Measurements from ENCODE around the gene LARGE2.

Gene LARGE2

DNA sequence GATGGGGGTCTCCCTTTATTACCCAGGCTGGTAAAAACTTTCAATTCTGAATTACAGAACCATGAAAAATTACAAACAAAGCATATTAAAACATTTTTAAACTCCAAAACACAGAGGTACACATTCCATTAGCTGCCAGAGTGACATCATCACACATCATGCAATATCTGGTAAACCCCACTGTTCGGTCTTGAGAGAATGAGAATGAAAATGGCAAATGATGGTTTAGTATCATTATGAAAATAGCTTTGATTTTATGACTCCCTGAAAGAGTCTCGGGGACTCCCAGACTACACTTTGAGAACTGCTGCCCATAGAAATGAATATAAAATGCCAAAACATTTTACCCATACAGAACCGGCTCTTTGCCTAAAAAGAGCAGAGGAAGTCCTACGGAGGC, 18.8 kb downstream of the LARGE2 start:
- Histone ChIP-seq H3K27me3 (ENCODE audit: insufficient read depth, low read depth, severe bottlenecking) (no peaks in the 10 kb centered on the region), H3K4me3 (ENCODE audit: low read depth, low read length) (no peak overlapping the region), H3K36me3 (peaks cover 14% of the 10 kb centered on the region), H3K27ac (no peak overlapping the region), H3K9me3 (ENCODE audit: severe bottlenecking) (no peaks in the 10 kb centered on the region)
- no peak for DNase-seq
- TF ChIP-seq, protein P1, sequence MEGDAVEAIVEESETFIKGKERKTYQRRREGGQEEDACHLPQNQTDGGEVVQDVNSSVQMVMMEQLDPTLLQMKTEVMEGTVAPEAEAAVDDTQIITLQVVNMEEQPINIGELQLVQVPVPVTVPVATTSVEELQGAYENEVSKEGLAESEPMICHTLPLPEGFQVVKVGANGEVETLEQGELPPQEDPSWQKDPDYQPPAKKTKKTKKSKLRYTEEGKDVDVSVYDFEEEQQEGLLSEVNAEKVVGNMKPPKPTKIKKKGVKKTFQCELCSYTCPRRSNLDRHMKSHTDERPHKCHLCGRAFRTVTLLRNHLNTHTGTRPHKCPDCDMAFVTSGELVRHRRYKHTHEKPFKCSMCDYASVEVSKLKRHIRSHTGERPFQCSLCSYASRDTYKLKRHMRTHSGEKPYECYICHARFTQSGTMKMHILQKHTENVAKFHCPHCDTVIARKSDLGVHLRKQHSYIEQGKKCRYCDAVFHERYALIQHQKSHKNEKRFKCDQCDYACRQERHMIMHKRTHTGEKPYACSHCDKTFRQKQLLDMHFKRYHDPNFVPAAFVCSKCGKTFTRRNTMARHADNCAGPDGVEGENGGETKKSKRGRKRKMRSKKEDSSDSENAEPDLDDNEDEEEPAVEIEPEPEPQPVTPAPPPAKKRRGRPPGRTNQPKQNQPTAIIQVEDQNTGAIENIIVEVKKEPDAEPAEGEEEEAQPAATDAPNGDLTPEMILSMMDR (IDR thresholded peaks at IDR 0.05; ENCODE audit: low read depth, low read length): no peak

DNA sequence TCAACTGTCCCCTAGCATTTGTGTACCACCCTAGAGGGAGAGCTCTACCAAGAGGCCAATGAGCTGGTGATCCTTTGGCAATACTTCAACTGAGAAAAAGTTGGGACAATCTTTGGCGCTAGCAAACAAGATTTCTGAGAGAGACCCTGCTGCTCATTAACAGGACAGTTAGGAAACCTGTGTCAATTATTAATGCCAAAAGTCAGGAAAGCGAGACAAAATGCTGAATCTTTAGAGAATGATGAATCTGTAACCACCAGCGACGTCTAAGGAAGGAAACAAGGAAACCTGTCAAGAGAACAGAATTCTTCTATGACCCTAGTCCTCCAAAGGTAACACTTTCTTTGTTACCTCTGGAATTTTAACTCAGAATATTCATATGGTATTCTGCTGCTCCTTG, 19.9 kb downstream of the LARGE2 start:
- no peaks in the 10 kb centered on the region for H3K27me3 ChIP-seq (ENCODE audit: insufficient read depth, low read depth, severe bottlenecking)
- no peak overlapping the region for H3K4me3 ChIP-seq (ENCODE audit: low read depth, low read length)
- TF ChIP-seq, protein P1 (IDR thresholded peaks at IDR 0.05; ENCODE audit: low read depth, low read length): no peak
- H3K36me3 ChIP-seq: peaks cover 10% of the 10 kb centered on the region
- H3K9me3 ChIP-seq (ENCODE audit: severe bottlenecking): no peaks in the 10 kb centered on the region
- no peak overlapping the region for H3K27ac ChIP-seq
- DNase-seq: no peak

DNA sequence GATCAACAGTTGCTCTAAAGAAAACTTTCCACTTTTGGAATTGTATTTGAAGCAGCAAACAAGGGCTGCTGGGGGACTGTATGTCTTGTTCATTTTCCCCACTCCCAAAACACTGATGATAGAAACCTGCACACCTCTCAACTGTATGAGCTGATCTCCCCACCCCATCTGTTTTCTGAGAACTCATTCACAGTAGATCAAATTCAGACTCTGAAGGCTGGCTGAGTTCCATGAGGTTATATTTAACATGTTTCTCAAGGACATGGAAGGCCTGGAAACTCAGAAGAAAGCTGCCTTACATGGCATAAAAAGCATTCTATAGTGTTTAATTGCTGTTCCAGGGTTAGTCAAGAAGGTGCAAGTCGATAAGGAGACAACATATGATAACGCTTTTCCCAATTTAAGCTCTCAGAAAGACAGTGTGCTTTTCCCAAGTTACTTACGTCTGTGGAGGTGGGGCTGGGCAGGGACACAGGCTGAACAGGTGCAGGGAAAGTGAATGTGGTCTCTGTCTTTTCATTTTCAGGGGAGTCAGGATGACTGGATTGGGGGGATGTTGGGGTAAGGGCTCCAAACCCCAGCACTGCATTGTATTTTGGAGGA, 23.0 kb downstream of the LARGE2 start:
- Histone ChIP-seq H3K4me3 (ENCODE audit: low read depth, low read length) (no peak overlapping the region), H3K36me3 (peaks cover 25% of the 10 kb centered on the region), H3K27ac (no peak overlapping the region), H3K27me3 (ENCODE audit: insufficient read depth, low read depth, severe bottlenecking) (no peaks in the 10 kb centered on the region), H3K9me3 (ENCODE audit: severe bottlenecking) (no peaks in the 10 kb centered on the region)
- TF ChIP-seq, protein P1 (IDR thresholded peaks at IDR 0.05; ENCODE audit: low read depth, low read length): no peak
- DNase-seq: no peak

DNA sequence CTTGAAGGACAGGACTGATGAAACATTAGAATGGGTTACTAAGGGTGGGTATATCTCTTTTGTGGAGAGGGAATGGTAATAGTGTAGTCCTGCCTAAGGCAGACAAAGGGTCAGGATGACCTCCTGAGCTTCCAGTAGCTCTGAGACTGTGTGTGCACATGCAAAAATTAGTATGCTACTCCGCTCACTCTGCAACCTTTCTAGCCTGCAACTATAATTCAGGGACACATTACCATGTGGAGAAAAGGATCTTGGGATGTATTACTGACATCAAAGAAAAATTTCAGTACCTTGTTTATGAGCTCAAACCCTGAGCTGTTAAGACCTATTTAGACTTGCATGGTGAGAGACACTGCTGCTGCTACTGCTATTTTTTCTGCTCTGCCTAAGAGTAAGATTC, 25.4 kb downstream of the LARGE2 start:
- H3K36me3 ChIP-seq: peaks cover 25% of the 10 kb centered on the region
- TF ChIP-seq, protein P1 (IDR thresholded peaks at IDR 0.05; ENCODE audit: low read depth, low read length): no peak
- no peak for DNase-seq

DNA sequence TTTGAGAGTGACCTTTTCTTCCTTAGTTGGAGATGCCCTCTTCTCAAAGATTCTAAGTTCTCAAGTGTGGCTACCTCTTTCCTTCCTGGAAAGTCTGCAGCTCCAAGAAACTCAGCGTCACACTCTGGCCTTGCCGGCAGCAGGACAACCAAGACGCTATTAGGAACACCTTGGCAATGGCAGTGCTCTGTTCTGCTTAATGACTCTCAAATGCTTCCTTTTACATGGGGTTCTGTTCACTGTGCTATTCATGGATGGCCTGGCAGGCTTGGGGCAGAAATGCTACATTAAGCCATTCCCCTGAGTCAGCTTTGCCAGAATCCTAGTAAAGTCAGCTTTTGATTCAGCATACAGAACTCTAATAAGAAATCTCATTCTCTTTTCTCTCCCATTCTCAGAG, 25.9 kb downstream of the LARGE2 start:
- Histone ChIP-seq H3K36me3 (peaks cover 25% of the 10 kb centered on the region), H3K27ac (no peak overlapping the region), H3K27me3 (ENCODE audit: insufficient read depth, low read depth, severe bottlenecking) (no peaks in the 10 kb centered on the region), H3K9me3 (ENCODE audit: severe bottlenecking) (no peaks in the 10 kb centered on the region), H3K4me3 (ENCODE audit: low read depth, low read length) (no peak overlapping the region)
- TF ChIP-seq, protein P1 (IDR thresholded peaks at IDR 0.05; ENCODE audit: low read depth, low read length): no peak
- no peak for DNase-seq

More for the DNA sequence above, 25.4 kb downstream of the LARGE2 start:
- H3K27ac ChIP-seq: no peak overlapping the region
- no peaks in the 10 kb centered on the region for H3K27me3 ChIP-seq (ENCODE audit: insufficient read depth, low read depth, severe bottlenecking)
- no peak overlapping the region for H3K4me3 ChIP-seq (ENCODE audit: low read depth, low read length)
- no peaks in the 10 kb centered on the region for H3K9me3 ChIP-seq (ENCODE audit: severe bottlenecking)

DNA sequence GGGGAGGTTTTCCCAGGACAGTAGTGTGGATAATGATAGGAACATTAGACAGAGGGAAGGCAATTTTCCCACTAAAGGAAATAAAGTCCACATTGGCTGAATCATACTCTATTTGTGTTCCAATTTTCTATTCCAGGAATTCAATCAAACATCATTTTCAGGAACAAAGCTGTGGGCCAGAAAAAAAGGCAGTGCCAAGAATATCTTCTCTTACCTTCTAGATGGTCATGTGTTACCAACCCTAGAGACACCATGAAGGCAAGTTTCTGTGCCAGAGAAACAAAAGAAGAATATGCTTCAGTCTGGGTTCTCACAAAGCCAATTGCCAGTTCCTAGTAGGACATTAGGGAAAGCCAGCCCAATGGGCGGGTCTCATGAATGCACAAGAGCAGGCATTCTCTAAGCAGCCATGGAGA, 27.5 kb downstream of the LARGE2 start:
- TF ChIP-seq, protein P1 (IDR thresholded peaks at IDR 0.05; ENCODE audit: low read depth, low read length): no peak
- no peaks in the 10 kb centered on the region for H3K27me3 ChIP-seq (ENCODE audit: insufficient read depth, low read depth, severe bottlenecking)
- no peak overlapping the region for H3K4me3 ChIP-seq (ENCODE audit: low read depth, low read length)
- H3K36me3 ChIP-seq: peaks cover 25% of the 10 kb centered on the region
- no peak overlapping the region for H3K27ac ChIP-seq
- no peaks in the 10 kb centered on the region for H3K9me3 ChIP-seq (ENCODE audit: severe bottlenecking)
- DNase-seq: no peak
